ENCODE results near the gene USP15. TPM values are rescaled to one million over a fixed set of nuclear protein-coding genes. Genes with fewer than 3 reads are reported as not detected.

USP15 gene
- total and polyA plus RNA-seq, 2 donors (not counting 3 experiments of a cell fraction or from before 2014, with no cell fraction given) = 20.0 to 61.8 TPM

GRCh38 chr12:62285284-62285683, 25.1 kb downstream of the USP15 start:
- intact Hi-C loops (cut with micrococcal nuclease) = no loop called here
- FAIRE-seq = no peak
- BruUV-seq (replicated peaks) = no TSS peak

More at GRCh38 chr12:62285284-62285683, 25.1 kb downstream of the USP15 start:
- peaks cover 17% of the 10 kb centered on the region for H4K20me1 ChIP-seq (replicated peaks; ENCODE audit: control insufficient read depth, extremely low read depth, insufficient read depth, low read length)
- no peak overlapping the region for H3K4me2 ChIP-seq (ENCODE audit: insufficient read depth, low read length)
- ChIA-PET POLR2A (no interaction called here), CTCF (interaction anchor here (1.0 kb wide), 1 partner anchor 26 kb away, joined by 3 read pairs; no protein-coding TSS in a partner anchor)
- no peak overlapping the region for H2AFZ ChIP-seq (ENCODE audit: low read depth, low read length)
- no peak overlapping the region for H3K9ac ChIP-seq (replicated peaks; ENCODE audit: extremely low read depth, insufficient read depth, low read length)
- no peak for DNase-seq (ENCODE audit: low read depth, low spot score)
- H3K4me3 ChIP-seq (replicated peaks in 1 of 3; ENCODE audit: insufficient read depth in 1 of 3, low read depth in 1 of 3, low read length in 3 of 3) = no peak overlapping the region
- no peaks in the 10 kb centered on the region for H3K9me1 ChIP-seq (replicated peaks; ENCODE audit: control insufficient read depth, extremely low read depth, insufficient read depth, low read length)
- no peaks in the 10 kb centered on the region for H3K9me3 ChIP-seq (replicated peaks; ENCODE audit: control insufficient read depth, insufficient read depth, low read length)
- no peak overlapping the region for H3K27ac ChIP-seq (ENCODE audit: insufficient read depth, low read depth, low read length)
- no peaks in the 10 kb centered on the region for H3K4me1 ChIP-seq (ENCODE audit: control insufficient read depth, extremely low read depth, insufficient read depth, low read length)
- dilution Hi-C loops (cut with MboI; ENCODE audit: extremely low pct_ligation_motif_present, low sequenced_read_pairs) = no loop called here
- H3K79me2 ChIP-seq (ENCODE audit: control insufficient read depth, insufficient read depth, low read length) = peaks cover 100% of the 10 kb centered on the region
- H3K27me3 ChIP-seq (ENCODE audit: control insufficient read depth in 2 of 2, insufficient read depth in 2 of 2, low read length in 2 of 2) = no peaks in the 10 kb centered on the region
- TF ChIP-seq POLR2A (IDR thresholded peaks at IDR 0.05; ENCODE audit: low read depth, low read length) (no peak), EZH2 (IDR thresholded peaks at IDR 0.05; ENCODE audit: borderline replicate concordance, low read depth, low read length, severe bottlenecking) (no peak), JUN (IDR thresholded peaks at IDR 0.05; ENCODE audit: borderline replicate concordance, insufficient read depth, insufficient read length, low read depth) (no peak), GATA2 (IDR thresholded peaks at IDR 0.05; ENCODE audit: insufficient read depth, insufficient read length, low read depth, low read length) (no peak), MYC (IDR thresholded peaks at IDR 0.05; ENCODE audit: low read depth, low read length) (no peak), MAX (IDR thresholded peaks at IDR 0.05; ENCODE audit: insufficient read depth, insufficient read length) (no peak), CTCF (IDR thresholded peaks at IDR 0.05; ENCODE audit: extremely low read depth in 1 of 2, insufficient read depth in 1 of 2, low read depth in 1 of 2, low read length in 2 of 2) (no peak), POLR2AphosphoS5 (IDR thresholded peaks at IDR 0.05; ENCODE audit: insufficient read depth, low read depth, low read length) (no peak), FOS (IDR thresholded peaks at IDR 0.05; ENCODE audit: borderline replicate concordance, insufficient read depth, low read length) (no peak)
- H3K36me3 ChIP-seq (ENCODE audit: control insufficient read depth in 2 of 2, extremely low read depth in 1 of 2, insufficient read depth in 2 of 2, low read length in 2 of 2) = no peaks in the 10 kb centered on the region

All from endothelial cell of umbilical vein (primary cell).